Measurements from ENCODE around the gene DCAF15.
"Not testable (repeated sequence)": the region's sequence is repeated elsewhere in the genome, so short reads cannot be mapped to it uniquely, and the experiment has no call there.

DCAF15 gene

DNA sequence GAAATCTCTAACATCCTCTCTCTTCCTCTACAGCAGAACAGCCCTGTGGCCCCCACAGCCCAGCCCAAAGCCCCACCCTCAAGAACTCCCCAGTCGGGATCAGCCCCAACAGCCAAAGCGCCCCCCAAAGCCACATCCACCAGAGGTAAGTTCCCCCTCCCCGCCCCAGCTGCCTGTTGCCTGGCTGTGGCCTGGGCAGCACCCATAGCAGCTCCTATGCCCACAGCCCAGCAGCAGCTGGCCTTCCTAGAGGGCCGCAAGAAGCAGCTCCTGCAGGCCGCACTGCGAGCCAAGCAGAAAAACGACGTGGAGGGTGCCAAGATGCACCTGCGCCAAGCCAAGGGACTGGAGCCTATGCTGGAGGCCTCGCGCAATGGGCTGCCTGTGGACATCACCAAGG lies 31.8 kb upstream of the DCAF15 start:
- Histone ChIP-seq H2AFZ (ENCODE audit: low read depth, low read length) (no peak overlapping the region), H2BK120ac (ENCODE audit: low read depth, low read length) (no peak overlapping the region), H3K9me3 (ENCODE audit: control insufficient read depth, low read length) (peaks cover 7% of the 10 kb centered on the region), H3K27ac (ENCODE audit: low read length, poor library complexity, severe bottlenecking) (no peak overlapping the region), H3K18ac (ENCODE audit: low read depth in 1 of 2, low read length in 2 of 2) (no peak overlapping the region), H3K4me3 (ENCODE audit: insufficient read depth in 1 of 2, low read depth in 1 of 2, low read length in 2 of 2) (no peak overlapping the region), H3K36me3 (ENCODE audit: control insufficient read depth in 1 of 2, insufficient read depth in 2 of 2, low read depth in 1 of 2, low read length in 2 of 2) (peaks cover 68 to 70% of the 10 kb centered on the region in 2 experiments), H2BK5ac (ENCODE audit: low read depth, low read length, poor library complexity, severe bottlenecking) (no peak overlapping the region), H3K4me1 (ENCODE audit: control insufficient read depth, insufficient read depth, low read depth, low read length) (no peaks in the 10 kb centered on the region), H2BK15ac (ENCODE audit: low read depth, poor library complexity, severe bottlenecking) (no peak overlapping the region), H4K8ac (ENCODE audit: low read length) (peak overlapping the region; percentile 2), H3K4ac (ENCODE audit: low read depth in 1 of 2, low read length in 2 of 2) (no peak overlapping the region), H2BK12ac (ENCODE audit: low read length in 2 of 2) (no peak overlapping the region), H3K23ac (ENCODE audit: low read length in 2 of 2) (no peak overlapping the region), H3K27me3 (ENCODE audit: control insufficient read depth in 1 of 2, insufficient read depth in 1 of 2, low read length in 2 of 2) (no peaks in the 10 kb centered on the region), H4K91ac (ENCODE audit: low read length) (no peak overlapping the region), H3K79me1 (replicated peaks; ENCODE audit: low read length, poor library complexity, severe bottlenecking) (no peaks in the 10 kb centered on the region), H2AK5ac (ENCODE audit: low read length, severe bottlenecking) (no peak overlapping the region), H3K14ac (ENCODE audit: low read length in 2 of 2) (no peak overlapping the region), H3K9ac (ENCODE audit: low read length) (no peak overlapping the region), H3K4me2 (ENCODE audit: low read length, poor library complexity, severe bottlenecking) (no peak overlapping the region)
- 97% methylated on average over 11 of the region's 11 CpGs for WGBS
- DNase-seq, result no peak

DNA sequence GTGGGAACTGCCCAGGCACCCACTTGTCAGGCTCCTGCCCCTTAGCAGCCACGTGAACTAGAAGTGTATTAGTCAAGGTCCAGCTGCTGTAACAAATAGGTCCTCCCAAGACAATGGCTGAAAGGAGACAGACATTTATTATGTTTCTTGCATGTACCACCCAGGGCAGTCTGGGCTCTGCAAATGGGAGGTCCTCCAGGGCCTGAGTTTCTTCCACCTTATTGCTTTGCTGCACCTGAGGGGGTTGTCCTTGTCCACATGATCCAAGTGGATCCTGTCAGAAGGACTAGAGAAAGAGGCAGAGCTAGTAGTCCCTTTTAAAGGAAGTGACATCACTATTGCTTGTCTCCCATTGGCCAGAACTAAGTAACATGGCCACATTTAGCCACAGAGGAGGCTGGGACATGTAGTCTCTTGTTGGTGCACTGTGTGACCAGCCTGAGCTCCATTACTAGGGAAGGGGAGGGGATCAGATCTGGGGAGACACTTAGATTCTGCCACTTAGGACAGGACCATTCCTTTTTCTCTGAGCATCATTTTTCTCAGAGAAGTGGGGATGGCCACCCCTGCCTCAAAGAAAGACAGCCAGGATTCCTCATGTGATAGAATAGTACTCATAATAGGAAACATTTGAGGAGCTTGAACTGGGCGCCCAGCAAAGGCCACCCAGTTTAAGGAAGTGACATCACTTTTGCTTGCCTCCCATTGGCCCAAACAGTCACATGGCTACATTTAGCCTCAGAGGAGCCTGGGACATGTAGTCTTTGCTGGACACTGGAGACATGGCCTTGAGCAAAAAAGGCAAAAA lies 31.2 kb upstream of the DCAF15 start:
- no peaks in the 10 kb centered on the region for H3K4me1 ChIP-seq (ENCODE audit: control insufficient read depth, insufficient read depth, low read depth, low read length)
- no peak overlapping the region for H3K14ac ChIP-seq (ENCODE audit: low read length in 2 of 2)
- H2BK12ac ChIP-seq (ENCODE audit: low read length in 2 of 2), result no peak overlapping the region
- H3K36me3 ChIP-seq (ENCODE audit: control insufficient read depth in 1 of 2, insufficient read depth in 2 of 2, low read depth in 1 of 2, low read length in 2 of 2), result peaks cover 64 to 65% of the 10 kb centered on the region in 2 experiments
- 93% methylated on average over 2 of the region's 2 CpGs for WGBS
- H3K23ac ChIP-seq (ENCODE audit: low read length in 2 of 2), result no peak overlapping the region
- no peak overlapping the region for H3K4me2 ChIP-seq (ENCODE audit: low read length, poor library complexity, severe bottlenecking)
- H2BK120ac ChIP-seq (ENCODE audit: low read depth, low read length), result no peak overlapping the region
- no peak overlapping the region for H3K9ac ChIP-seq (ENCODE audit: low read length)
- no peak overlapping the region for H2AFZ ChIP-seq (ENCODE audit: low read depth, low read length)
- H4K91ac ChIP-seq (ENCODE audit: low read length), result no peak overlapping the region
- peak overlapping the region; percentile 2 for H4K8ac ChIP-seq (ENCODE audit: low read length)
- H3K4me3 ChIP-seq (ENCODE audit: insufficient read depth in 1 of 2, low read depth in 1 of 2, low read length in 2 of 2), result no peak overlapping the region
- no peaks in the 10 kb centered on the region for H3K79me1 ChIP-seq (replicated peaks; ENCODE audit: low read length, poor library complexity, severe bottlenecking)
- H3K9me3 ChIP-seq (ENCODE audit: control insufficient read depth, low read length), result peaks cover 7% of the 10 kb centered on the region
- H2BK5ac ChIP-seq (ENCODE audit: low read depth, low read length, poor library complexity, severe bottlenecking), result no peak overlapping the region
- H2BK15ac ChIP-seq (ENCODE audit: low read depth, poor library complexity, severe bottlenecking), result no peak overlapping the region
- DNase-seq, result peak; percentile 52
- H3K27me3 ChIP-seq (ENCODE audit: control insufficient read depth in 1 of 2, insufficient read depth in 1 of 2, low read length in 2 of 2), result no peaks in the 10 kb centered on the region
- H3K18ac ChIP-seq (ENCODE audit: low read depth in 1 of 2, low read length in 2 of 2), result no peak overlapping the region
- no peak overlapping the region for H2AK5ac ChIP-seq (ENCODE audit: low read length, severe bottlenecking)
- H3K27ac ChIP-seq (ENCODE audit: low read length, poor library complexity, severe bottlenecking), result no peak overlapping the region
- H3K4ac ChIP-seq (ENCODE audit: low read depth in 1 of 2, low read length in 2 of 2), result no peak overlapping the region

DNA sequence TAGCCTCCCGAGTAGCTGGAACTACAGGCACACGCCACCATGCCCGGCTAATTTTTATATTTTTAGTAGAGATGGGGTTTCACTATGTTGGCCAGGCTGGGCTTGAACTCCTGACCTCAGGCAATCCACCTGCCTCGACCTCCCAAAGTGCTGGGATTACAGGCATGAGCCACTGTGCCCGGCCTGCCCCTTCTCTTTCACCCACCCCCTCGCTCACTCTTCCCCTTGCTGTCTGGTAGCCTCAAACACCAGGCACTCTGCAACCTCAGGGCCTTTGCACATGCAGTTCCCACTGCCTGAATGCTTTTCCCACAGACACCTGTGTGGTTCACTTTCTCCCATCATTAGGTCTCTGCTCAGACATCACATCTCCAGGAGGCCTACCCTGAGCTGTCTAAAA lies 30.2 kb upstream of the DCAF15 start:
- not testable (repeated sequence) for H3K4me2 ChIP-seq (ENCODE audit: low read length, poor library complexity, severe bottlenecking); H2BK12ac ChIP-seq (ENCODE audit: low read length in 2 of 2); H3K14ac ChIP-seq (ENCODE audit: low read length in 2 of 2); H3K79me1 ChIP-seq (replicated peaks; ENCODE audit: low read length, poor library complexity, severe bottlenecking); H3K4me1 ChIP-seq (ENCODE audit: control insufficient read depth, insufficient read depth, low read depth, low read length); H3K4me3 ChIP-seq (ENCODE audit: insufficient read depth in 1 of 2, low read depth in 1 of 2, low read length in 2 of 2); H3K27me3 ChIP-seq (ENCODE audit: control insufficient read depth in 1 of 2, insufficient read depth in 1 of 2, low read length in 2 of 2); H2BK5ac ChIP-seq (ENCODE audit: low read depth, low read length, poor library complexity, severe bottlenecking); H3K9me3 ChIP-seq (ENCODE audit: control insufficient read depth, low read length); H3K23ac ChIP-seq (ENCODE audit: low read length in 2 of 2); H3K4ac ChIP-seq (ENCODE audit: low read depth in 1 of 2, low read length in 2 of 2); H4K8ac ChIP-seq (ENCODE audit: low read length); DNase-seq; H2AFZ ChIP-seq (ENCODE audit: low read depth, low read length); H3K9ac ChIP-seq (ENCODE audit: low read length); H2BK15ac ChIP-seq (ENCODE audit: low read depth, poor library complexity, severe bottlenecking); H2BK120ac ChIP-seq (ENCODE audit: low read depth, low read length); H3K27ac ChIP-seq (ENCODE audit: low read length, poor library complexity, severe bottlenecking); H4K91ac ChIP-seq (ENCODE audit: low read length); H2AK5ac ChIP-seq (ENCODE audit: low read length, severe bottlenecking); H3K18ac ChIP-seq (ENCODE audit: low read depth in 1 of 2, low read length in 2 of 2)
- WGBS, result 98% methylated on average over 6 of the region's 6 CpGs
- peaks cover 66 to 72% of the 10 kb centered on the region in 2 experiments for H3K36me3 ChIP-seq (ENCODE audit: control insufficient read depth in 1 of 2, insufficient read depth in 2 of 2, low read depth in 1 of 2, low read length in 2 of 2)

DNA sequence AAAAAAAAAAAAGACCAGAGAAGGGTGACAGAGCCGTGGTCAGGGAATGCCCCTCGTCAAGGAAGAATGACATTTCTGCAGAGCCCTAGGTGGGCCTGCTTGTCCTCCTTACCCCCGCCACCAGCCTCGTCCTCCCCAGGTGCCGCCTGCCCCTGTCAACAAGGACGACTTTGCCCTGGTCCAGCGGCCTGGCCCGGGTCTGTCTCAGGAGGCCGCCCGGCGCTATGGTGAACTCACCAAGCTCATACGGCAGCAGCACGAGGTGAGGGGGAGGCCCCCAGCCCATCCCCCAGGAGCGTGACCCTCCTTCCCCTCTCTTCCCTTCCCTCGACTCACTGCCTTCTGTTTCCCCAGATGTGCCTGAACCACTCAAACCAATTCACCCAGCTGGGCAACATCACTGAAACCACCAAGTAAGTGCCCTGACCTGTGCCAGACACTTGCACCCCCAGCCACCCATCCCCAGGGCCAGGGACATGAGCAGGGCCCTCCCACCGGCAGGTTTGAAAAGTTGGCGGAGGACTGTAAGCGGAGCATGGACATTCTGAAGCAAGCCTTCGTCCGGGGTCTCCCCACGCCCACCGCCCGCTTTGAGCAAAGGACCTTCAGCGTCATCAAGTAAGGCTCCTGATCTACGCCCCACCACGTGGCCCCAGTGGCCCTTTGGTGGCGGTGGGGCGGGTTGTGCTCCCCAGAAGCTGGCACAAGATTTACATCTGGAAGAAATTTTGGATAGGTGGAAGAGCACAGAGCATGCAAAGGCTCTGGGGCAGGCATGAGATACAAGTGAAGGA lies 28.9 kb upstream of the DCAF15 start:
- H2BK15ac ChIP-seq (ENCODE audit: low read depth, poor library complexity, severe bottlenecking), result no peak overlapping the region
- peaks cover 72 to 76% of the 10 kb centered on the region in 2 experiments for H3K36me3 ChIP-seq (ENCODE audit: control insufficient read depth in 1 of 2, insufficient read depth in 2 of 2, low read depth in 1 of 2, low read length in 2 of 2)
- H4K91ac ChIP-seq (ENCODE audit: low read length), result no peak overlapping the region
- H3K23ac ChIP-seq (ENCODE audit: low read length in 2 of 2), result no peak overlapping the region
- DNase-seq, result no peak
- H2BK5ac ChIP-seq (ENCODE audit: low read depth, low read length, poor library complexity, severe bottlenecking), result no peak overlapping the region
- no peak overlapping the region for H3K27ac ChIP-seq (ENCODE audit: low read length, poor library complexity, severe bottlenecking)
- H4K8ac ChIP-seq (ENCODE audit: low read length), result no peak overlapping the region
- WGBS, result 96% methylated on average over 28 of the region's 28 CpGs
- no peak overlapping the region for H2AFZ ChIP-seq (ENCODE audit: low read depth, low read length)
- H3K4ac ChIP-seq (ENCODE audit: low read depth in 1 of 2, low read length in 2 of 2), result no peak overlapping the region
- no peak overlapping the region for H2BK12ac ChIP-seq (ENCODE audit: low read length in 2 of 2)
- H3K4me3 ChIP-seq (ENCODE audit: insufficient read depth in 1 of 2, low read depth in 1 of 2, low read length in 2 of 2), result no peak overlapping the region
- H3K18ac ChIP-seq (ENCODE audit: low read depth in 1 of 2, low read length in 2 of 2), result no peak overlapping the region
- H3K14ac ChIP-seq (ENCODE audit: low read length in 2 of 2), result no peak overlapping the region
- peaks cover 7% of the 10 kb centered on the region for H3K9me3 ChIP-seq (ENCODE audit: control insufficient read depth, low read length)
- no peaks in the 10 kb centered on the region for H3K79me1 ChIP-seq (replicated peaks; ENCODE audit: low read length, poor library complexity, severe bottlenecking)
- H2AK5ac ChIP-seq (ENCODE audit: low read length, severe bottlenecking), result no peak overlapping the region
- H3K4me1 ChIP-seq (ENCODE audit: control insufficient read depth, insufficient read depth, low read depth, low read length), result no peaks in the 10 kb centered on the region
- H3K9ac ChIP-seq (ENCODE audit: low read length), result no peak overlapping the region
- H3K4me2 ChIP-seq (ENCODE audit: low read length, poor library complexity, severe bottlenecking), result no peak overlapping the region
- no peak overlapping the region for H2BK120ac ChIP-seq (ENCODE audit: low read depth, low read length)
- H3K27me3 ChIP-seq (ENCODE audit: control insufficient read depth in 1 of 2, insufficient read depth in 1 of 2, low read length in 2 of 2), result no peaks in the 10 kb centered on the region

Measured in mesenchymal stem cell (in vitro differentiated cells and primary cell).